NCI-H446 (cell line): ENCODE results near the gene TET3.

Experiments used
- DNase-seq, 2 experiments: peaks; one replicate each; lab custom pipeline; 2025; lab: John Stamatoyannopoulos, UW

The TET3 gene

GRCh38 chr2:74004212-74005182 is 19.8 kb downstream of the TET3 start:
- DNase-seq: peak in 1 of 2 experiments; percentile 67

- peak in 1 of 2 experiments; percentile 69 for DNase-seq
These were observed 21.1 kb downstream of the TET3 start for GRCh38 chr2:74005786-74006185.

- peak in 1 of 2 experiments; percentile 39 for DNase-seq
These were observed 21.7 kb downstream of the TET3 start for GRCh38 chr2:74006459-74006858.

- no peak for DNase-seq
These were observed 22.4 kb downstream of the TET3 start for GRCh38 chr2:74007121-74007520.

GRCh38 chr2:74007711-74008110 is 23.0 kb downstream of the TET3 start:
- DNase-seq: no peak

GRCh38 chr2:74008761-74009395 is 24.2 kb downstream of the TET3 start:
- no peak for DNase-seq

- peak in 1 of 2 experiments; percentile 15 for DNase-seq
These were observed 24.9 kb downstream of the TET3 start for GRCh38 chr2:74009577-74009976.

- DNase-seq: peak in 1 of 2 experiments; percentile 81
These were observed 25.4 kb downstream of the TET3 start for GRCh38 chr2:74010087-74010541.

- no peak for DNase-seq
These were observed 26.5 kb downstream of the TET3 start for GRCh38 chr2:74011246-74011645.

- DNase-seq: no peak
These were observed 30.1 kb downstream of the TET3 start for GRCh38 chr2:74014813-74015212.

- DNase-seq: no peak
These were observed 32.5 kb downstream of the TET3 start for GRCh38 chr2:74017223-74017622.

- DNase-seq: peak in 1 of 2 experiments; percentile 13
These were observed 34.8 kb downstream of the TET3 start for GRCh38 chr2:74019516-74019915.

GRCh38 chr2:74020702-74021406 is 36.1 kb downstream of the TET3 start:
- DNase-seq: peak; percentile 32 to 84

GRCh38 chr2:74021407-74021755 is 36.7 kb downstream of the TET3 start:
- no peak for DNase-seq

- no peak for DNase-seq
These were observed 39.5 kb downstream of the TET3 start for GRCh38 chr2:74024216-74024615.

GRCh38 chr2:74025971-74026612 is 41.4 kb downstream of the TET3 start:
- no peak for DNase-seq

GRCh38 chr2:74026687-74027241 is 42.1 kb downstream of the TET3 start:
- no peak for DNase-seq

- no peak for DNase-seq
These were observed 42.8 kb downstream of the TET3 start for GRCh38 chr2:74027496-74027895.

GRCh38 chr2:74028290-74028689 is 43.6 kb downstream of the TET3 start:
- DNase-seq: no peak

- no peak for DNase-seq
These were observed 44.0 kb downstream of the TET3 start for GRCh38 chr2:74028741-74029140.

GRCh38 chr2:74029714-74030397 is 45.1 kb downstream of the TET3 start:
- no peak for DNase-seq
